COLO668 (cell line): ENCODE data around the gene AMIGO3.

Source experiments
- DNase-seq: peaks from one replicate; lab custom pipeline; 2025; ENCODE audit not compliant: unreplicated experiment; lab: John Stamatoyannopoulos, UW

Gene AMIGO3

DNA sequence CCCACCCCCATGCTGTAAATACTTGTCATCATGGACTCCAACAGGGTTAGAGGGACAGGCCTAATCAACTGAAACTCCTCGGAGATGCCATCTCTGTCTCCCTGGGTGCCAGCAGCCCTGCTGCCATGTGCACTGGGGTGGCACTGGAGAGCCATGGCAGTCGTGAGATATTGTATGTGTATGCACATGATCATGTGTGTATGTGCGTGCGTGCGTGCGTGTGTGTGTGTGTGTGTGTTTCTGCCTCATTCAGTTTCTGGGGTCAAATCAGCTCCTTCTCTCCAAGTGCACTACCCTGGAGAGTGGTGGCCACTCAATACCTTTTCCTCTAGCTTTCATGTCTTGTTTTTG, 48.6 kb downstream of the AMIGO3 start:
- DNase-seq: no peak

DNA sequence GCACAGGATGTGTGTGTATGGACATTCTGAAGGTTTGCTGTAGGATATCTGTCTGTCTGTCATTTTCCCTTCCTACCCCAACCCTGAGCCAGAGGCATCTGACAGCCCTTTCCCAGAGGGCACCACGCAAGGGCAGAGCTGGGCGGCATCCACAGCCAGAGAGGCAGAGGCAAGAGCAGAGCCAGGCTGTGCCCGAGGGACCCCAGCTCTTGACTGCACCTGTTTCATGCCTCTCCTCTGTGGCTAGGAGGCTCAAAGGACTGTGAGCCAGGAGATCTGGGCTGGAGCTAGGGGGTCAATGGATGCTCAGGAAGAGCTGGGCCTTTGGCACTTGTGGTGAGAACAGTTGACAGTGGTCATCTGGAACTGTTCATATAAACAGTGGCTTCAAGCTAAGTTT, 50.1 kb downstream of the AMIGO3 start:
- no peak for DNase-seq

DNA sequence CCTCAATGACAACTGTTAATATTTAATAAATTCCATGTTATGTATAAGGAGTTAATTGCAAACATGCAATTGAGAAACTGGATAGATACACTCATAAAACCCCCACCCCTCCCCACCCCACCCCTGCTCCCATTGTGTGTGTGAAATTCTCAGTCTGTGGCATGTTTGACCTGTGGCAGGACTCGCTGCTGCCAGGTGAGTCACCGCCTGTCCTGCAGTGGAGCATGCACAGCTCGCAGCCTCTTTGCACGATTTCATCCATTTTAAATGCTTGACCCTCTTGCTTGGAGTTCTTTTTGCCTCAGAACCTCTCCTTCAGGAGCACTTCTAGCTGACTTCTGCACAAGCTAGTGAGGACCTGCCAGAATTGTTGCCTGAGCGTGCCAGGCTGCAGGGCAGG, 50.6 kb downstream of the AMIGO3 start:
- DNase-seq: no peak

DNA sequence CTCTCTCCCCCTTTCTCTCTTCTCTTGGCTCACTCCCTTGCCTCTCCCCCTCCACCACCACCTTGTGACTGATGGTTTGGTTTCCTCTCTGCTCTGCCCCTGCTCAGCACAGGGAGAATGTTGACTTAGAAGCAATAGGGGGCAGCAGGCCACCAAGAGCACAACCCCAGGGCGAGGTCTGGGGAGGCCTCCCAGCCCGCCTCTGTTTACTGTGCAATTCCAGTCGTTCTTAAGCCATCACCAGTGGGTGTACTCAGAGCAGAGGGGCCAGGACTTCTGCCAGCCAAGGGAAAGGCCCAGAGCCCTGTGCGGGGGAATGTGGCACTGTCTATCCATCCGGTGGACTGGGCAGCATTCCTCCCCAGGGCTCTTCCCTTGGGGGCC, 51.1 kb downstream of the AMIGO3 start:
- no peak for DNase-seq

DNA sequence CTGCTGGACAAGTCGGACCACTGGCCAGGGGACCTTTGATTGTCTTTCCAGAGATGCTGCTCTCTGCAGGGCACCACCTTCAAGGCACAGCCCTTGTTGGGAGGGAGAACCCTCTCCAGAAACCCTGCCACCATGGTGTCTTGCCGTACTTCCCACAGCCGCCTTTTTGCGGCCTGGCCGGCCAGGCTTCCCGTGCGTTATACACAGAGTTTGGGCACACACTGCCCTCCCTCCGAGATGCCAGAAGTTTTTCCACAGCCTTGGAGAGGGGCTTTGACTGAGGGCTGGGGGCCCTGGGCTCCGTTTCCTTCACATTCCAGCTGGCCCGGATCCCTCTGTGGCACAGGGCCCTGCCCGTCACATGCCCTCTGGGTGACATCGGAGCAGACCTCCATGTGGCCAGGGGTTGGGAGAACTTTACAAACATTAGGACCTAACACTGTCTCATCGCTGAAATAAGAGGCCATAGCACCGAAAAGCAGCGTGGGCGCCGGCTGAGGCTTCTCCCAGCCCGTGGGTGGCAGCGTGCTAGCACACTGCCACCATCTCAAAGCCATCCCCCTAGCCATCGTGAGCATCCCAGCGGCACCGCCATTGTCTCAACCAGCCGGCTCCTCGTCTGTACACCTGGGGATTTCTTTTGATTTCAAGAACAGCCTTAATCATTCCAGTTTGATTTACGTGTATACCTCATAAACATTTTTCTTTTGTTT, 51.6 kb downstream of the AMIGO3 start:
- DNase-seq: no peak
